ENCODE data around the gene CHRNB2. TPM values are rescaled to one million over a fixed set of nuclear protein-coding genes. Genes with fewer than 3 reads are reported as not detected.
"Not testable (repeated sequence)": the region's sequence is repeated elsewhere in the genome, so short reads cannot be mapped to it uniquely, and the experiment has no call there.

Gene CHRNB2, protein sequence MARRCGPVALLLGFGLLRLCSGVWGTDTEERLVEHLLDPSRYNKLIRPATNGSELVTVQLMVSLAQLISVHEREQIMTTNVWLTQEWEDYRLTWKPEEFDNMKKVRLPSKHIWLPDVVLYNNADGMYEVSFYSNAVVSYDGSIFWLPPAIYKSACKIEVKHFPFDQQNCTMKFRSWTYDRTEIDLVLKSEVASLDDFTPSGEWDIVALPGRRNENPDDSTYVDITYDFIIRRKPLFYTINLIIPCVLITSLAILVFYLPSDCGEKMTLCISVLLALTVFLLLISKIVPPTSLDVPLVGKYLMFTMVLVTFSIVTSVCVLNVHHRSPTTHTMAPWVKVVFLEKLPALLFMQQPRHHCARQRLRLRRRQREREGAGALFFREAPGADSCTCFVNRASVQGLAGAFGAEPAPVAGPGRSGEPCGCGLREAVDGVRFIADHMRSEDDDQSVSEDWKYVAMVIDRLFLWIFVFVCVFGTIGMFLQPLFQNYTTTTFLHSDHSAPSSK
- 0.72 TPM for total RNA-seq

DNA sequence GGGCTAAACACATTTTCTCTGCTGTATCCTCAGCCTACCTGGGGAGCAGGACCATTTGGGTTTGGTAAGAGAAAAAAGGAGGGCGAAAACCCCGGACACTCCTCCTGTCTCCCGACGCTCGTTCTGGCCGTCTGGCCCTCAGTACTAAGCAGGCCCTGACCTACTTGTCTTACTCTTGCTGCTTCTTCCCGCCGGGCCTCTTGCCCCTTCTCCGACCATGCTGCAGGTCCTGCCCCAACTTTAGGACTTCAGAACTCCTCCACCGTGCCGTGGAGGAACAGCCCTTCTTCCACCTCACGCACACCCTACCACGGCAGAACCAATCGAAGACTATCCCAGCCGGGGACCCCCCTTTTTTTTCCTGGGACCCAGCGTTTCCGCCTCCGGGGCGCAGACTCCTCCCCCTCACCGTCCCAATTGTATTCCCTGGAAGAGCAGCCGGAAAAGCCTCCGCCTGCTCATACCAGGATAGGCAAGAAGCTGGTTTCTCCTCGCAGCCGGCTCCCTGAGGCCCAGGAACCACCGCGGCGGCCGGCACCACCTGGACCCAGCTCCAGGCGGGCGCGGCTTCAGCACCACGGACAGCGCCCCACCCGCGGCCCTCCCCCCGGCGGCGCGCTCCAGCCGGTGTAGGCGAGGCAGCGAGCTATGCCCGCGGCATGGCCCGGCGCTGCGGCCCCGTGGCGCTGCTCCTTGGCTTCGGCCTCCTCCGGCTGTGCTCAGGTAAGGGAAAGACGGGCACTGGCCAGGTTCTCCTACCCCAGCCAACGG is at the start of gene CHRNB2:
Gene CHRNB2, plus strand, starts transcription at position 393 of the 771 bp plus-strand sequence. Its CDS starts 267 bp downstream, at position 660.
- DNase-seq = peak; percentile 82

DNA sequence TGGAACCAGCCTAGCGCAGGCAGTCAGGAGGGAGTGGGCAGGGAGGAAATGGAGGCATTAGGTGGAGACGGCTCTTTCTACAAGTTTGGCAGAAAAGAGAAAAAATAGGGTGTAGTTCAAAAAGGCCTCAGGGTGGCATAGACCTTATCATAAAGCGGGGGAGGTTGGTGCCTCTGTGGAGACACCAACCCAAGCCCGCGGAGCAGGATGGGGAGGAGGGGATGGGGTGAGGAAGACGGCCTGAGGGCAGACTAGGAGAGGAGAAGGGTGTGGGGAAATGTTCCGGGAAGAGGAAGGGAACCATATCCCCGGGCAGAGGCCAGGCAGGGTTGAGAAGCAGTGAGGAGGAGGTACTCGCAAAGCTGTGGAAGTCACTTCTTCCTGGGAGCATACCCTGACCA is 48.0 kb upstream of the CHRNB2 start:
- DNase-seq = no peak

DNA sequence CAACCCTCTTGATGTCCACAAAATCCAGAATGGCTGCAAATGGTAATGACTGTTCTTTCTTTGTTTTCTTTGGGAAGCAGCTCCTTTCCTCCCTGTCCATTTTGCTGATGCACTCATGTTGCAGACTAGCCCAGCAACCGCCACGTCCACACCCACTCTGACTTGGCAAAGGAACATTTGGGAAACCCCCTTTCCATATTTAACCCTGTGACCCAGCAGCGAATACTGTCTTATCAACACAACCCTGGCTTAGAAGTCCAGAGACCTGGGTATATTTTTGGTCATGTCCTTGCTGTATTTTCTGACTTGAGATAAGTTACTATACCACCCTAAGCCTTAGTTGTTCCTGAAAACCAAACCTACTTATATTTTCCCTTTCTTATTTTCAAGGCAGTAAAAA is 47.2 kb upstream of the CHRNB2 start:
- DNase-seq = peak; percentile 13

DNA sequence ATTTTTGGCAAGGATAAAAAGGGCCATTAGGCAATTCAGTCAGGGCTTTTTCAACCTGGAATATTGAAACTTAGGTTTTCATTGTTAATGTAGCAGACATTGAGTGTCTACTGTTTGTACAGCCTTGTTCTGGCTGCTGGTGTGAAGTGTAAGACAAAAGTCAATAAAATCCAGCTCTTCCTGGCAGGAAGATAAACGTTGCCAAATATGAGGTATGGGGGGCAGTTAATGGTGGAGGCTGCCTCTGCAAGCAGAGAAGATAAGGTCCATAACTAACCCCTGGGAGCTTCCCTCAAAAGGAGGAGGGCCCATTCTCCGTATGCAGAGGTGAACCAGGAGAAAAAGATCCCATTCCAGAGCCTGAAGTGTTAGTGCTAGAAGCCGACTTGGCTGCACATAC is 45.9 kb upstream of the CHRNB2 start:
- no peak for DNase-seq

DNA sequence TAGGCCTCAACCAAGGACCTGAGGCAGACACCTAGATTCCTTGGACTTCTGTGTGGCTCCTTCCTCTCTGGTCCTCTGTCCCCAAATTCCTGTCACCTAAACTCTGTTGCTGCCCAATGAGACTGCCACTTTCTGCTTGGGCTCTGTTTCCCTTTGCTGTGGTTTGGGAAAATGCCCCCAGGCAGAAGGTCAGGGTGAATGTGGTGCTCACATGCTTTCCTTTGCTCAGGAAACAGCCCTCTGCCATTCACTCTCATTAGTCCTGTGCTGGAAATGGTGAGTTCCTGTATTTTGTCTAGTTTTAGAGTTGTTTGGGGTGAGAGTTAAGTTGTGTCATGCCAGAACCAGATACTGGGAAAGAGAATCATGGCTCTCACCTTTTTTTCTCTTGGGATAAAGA is 42.7 kb upstream of the CHRNB2 start:
- DNase-seq = no peak

DNA sequence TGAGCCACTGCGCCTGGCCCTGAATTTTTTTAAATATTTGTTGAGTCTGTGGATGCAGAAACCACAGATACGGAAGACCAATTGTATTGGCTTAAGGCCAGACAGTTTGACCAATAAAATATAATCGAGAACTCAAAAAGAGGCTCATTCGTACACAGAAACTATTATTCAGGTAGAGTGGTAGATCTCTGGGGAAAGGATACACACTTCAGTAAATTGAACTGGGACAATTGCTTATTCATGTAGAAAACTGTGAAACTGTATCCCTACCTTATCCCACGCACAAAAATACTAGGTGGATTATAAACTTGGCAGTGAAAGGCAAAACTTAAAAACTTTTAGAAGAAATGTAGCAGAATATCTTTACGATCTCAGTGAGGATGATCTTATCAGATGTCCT is 40.4 kb upstream of the CHRNB2 start:
- no peak for DNase-seq

DNA sequence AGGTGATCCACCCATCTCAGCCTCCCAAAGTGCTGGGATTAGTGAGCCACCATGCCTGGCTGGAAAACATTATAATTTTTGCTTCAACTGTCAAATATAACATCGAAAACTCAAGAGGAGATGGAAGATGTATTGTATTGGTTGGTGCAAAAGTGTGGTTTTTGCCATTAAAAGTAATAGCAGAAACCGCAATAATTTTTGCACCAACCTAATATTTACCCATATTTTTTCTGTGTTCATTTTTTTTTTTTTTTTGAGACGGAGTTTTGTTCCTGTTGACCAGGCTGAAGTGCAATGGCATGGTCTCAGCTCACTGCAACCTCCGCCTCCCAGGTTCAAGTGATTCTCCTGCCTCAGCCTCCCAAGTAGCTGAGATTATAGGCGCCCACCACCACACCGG is 38.3 kb upstream of the CHRNB2 start:
- DNase-seq = no peak

DNA sequence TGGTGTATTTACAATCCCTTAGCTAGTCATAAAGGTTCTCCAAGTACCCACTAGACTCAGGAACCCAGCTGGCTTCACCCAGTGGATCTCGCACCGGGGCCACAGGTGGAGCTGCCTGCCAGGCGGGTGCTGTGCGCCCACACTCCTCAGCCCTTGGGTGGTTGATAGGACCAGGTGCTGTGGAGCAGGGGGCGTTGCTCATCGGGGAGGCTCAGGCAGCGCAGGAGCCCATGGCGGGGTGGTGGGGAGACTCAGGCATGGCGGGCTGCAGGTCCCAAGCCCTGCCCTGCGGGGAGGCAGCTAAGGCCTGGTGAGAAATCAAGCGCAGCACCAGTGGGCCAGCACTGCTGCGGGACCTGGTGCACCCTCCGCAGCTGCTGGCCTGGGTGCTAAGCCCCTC is 35.6 kb upstream of the CHRNB2 start:
- not testable (repeated sequence) for DNase-seq

DNA sequence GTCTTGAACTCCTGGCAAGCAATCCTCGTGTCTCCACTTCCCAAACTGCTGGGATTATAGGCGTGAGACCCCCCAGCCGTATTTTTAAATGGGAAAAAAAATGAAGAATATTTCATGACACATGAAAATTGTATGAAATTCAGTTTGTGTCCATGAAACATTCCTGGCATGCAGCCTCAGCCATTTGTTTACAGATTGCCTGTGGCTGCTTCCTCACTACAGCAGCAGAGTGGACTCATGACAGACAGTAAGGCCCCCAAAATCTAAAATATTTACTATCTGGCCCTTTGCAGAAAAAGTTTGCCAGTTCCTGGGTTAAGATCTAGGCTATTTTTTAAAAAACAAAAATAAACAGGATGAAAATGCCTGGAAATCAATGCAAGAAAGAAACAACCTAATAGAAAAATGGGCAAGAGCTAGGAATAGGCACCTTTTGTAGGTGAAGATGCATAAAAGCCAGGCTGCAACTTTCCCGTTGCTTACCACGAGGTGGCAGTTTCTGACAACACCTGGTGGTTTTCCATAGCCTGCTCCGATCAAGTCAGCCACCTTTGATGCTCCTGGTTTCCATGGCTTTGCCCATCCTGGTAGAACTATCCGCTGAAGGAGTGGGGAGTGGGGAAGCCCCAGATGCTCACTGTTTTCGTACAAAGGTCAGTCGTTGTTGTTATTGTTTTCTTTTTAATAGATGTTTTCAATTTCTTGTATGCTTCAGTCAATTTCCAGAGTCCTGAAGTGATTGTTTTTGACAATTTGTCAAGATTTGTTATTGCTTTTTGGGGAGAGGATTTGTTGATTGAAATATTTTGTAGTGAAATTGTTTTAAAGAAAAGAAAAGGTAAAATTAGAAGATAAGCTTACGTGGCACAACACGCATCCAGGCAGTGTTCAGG is 33.4 kb upstream of the CHRNB2 start:
- DNase-seq = peak; percentile 23

DNA sequence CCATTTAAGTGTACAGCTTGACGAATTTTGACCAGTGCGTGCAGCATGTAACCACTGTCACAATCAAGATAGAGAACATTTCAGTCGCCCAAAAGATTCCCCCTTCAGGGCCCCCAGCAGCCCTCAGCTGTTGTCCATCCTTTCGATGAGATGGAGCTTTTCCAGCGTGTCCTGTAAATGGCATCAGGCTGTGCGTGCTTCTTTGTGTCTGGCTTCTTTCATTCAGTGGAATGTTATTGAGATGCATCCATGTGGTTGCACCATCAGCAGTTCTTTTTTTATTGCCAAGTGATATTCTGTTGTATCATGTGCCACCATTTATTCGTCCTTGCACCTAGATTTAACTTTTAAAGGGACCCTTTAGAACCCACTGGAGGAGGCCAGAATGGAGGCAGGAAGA is 31.0 kb upstream of the CHRNB2 start:
- no peak for DNase-seq

DNA sequence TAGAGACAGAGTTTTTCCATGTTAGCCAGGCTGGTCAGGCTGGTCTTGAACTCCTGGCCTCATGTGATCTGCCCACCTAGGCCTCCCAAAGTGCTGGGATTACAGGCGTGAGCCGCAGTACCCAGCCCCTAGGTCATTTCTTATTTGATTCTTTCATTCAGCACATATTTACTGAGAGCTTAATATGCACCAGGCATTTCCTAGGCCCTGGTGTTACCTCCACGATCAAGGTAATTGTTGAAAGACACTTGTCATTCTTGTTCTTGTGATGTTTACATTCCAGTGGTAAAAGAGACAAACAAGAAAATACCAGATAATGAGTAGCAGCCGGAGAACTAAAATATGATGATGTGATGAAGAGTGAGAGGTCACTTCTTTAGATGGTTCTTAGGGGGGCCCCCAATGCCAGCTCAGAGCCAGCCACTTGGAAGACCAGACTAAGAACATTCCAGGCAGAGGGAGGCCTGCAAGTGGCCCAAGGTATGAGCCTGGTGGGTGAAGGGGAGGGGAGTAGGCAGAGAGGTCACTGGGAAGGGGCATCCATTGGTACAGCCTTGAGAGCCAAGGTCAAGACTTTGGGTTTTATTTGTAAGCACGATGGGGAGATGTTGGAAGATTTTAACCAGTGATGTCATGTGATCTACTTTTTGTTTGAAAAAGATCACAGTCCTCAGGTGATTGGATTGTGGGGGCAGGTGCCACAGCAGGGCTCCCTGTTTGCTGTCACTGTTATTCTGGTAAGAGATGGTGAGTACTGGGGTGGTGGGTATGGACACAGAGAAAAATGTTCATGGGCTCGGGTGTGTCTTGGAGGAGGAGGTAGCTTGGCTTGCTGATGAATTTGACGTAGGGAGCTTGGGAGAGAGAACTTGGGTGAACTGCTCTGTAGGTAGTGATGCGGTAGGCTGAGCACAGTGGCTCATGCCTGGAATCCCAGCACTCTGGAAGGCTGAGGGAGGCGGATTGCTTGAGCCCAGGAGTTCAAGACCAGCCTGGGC is 27.8 kb upstream of the CHRNB2 start:
- DNase-seq = no peak

DNA sequence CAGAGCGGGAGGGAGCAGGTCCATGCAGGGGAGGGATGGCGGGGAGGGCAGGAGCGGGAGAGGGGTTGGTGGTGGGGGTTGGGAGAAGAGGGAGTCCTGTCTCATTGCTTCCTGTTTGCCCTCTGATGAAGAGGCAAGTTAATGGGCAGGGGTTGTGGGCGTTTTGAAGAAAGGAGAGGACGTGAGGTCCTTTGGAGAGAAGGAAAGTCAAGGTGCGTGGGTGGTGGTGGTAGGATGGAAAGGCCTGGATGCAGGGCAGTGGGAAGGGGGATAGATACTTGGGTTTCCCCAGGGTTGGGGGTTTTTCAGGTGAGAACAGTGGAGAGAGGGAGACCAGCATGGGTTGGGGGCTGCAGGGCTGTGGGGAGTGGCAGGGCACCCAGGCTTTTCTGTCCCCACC is 26.3 kb upstream of the CHRNB2 start:
- no peak for DNase-seq

DNA sequence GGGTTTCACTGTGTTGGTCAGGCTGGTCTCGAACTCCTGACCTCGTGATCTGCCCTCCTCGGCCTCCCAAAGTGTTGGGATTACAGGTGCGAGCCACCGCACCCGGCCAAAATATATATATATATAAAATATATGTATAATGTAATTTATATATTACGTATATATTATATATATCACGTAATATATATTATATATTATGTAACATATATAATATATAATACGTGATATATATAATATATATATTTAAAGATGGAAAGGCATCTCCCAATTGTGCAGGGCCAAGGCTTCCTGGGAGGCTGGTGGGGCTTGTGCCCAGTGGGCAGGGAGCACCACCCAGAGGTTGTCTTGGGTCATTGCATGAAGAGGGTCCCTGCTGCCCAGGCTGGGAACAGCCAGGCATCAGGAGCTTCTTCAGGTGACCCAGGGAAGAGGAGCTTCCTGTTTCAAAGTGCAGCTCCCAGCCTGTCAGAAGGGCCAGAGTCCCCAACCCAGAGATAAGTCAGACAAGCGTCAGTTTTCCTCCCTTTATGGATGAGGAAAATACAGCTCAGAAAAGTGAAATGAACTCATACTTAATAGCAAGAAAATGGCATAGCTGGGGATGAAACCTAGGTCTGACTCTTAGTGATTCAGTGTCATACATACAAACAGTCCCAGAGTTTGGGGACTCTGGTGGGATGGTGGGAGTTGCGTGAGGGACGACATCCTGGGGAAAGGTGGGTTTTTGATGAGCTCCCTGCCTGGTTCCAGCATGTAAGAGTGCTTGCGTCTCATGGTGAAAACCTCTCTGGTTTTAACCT is 21.1 kb upstream of the CHRNB2 start:
- DNase-seq = peak; percentile 48

DNA sequence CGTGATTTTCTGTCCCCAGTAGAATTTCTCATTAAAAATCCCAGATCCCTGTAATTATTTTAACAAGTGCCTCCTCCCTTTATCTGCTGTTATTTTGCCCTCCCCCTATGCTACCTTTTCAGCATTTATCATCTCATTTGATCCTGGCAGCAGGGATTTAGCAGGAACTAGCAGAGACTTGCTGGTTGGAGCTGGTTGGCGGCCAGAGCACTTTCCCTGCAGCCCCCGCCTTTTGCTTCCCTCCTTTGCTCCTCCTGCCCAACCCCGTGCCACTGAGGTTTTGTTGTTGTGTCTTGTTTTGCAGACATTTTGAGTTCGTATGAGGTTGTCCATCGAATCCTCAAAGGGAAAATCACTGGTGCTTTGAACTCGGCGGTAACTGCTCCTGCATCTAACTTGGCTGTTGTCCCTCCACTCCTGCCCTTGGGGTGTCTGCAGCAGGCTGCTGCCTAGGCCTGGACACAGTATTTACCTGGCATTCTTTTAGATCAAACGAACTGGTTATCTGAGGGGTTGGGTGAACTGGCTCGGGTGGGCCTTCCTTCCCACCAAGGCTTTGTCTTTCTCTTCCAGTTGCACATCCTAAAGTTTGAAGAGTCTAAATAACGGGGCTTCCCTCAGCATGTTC is 20.4 kb upstream of the CHRNB2 start:
- no peak for DNase-seq

DNA sequence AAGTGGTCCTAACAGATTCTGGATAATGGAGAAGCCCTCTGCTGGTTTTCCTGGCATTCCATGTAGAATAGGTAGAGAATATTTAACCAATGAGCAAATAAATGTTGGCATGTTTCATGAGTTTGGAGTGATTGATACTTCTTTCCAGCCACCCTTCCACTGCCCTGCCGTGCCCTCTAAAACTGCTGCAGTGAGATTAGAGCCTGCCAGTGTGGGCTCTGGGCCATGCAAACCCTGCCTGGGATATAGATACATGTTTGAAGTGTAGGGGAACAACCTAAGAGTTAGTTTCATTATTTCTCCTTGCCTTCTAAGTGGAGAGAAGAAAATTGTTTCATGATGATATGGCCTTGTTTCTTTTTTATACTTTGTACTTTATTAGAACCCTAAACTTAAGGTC is 19.6 kb upstream of the CHRNB2 start:
- no peak for DNase-seq

DNA sequence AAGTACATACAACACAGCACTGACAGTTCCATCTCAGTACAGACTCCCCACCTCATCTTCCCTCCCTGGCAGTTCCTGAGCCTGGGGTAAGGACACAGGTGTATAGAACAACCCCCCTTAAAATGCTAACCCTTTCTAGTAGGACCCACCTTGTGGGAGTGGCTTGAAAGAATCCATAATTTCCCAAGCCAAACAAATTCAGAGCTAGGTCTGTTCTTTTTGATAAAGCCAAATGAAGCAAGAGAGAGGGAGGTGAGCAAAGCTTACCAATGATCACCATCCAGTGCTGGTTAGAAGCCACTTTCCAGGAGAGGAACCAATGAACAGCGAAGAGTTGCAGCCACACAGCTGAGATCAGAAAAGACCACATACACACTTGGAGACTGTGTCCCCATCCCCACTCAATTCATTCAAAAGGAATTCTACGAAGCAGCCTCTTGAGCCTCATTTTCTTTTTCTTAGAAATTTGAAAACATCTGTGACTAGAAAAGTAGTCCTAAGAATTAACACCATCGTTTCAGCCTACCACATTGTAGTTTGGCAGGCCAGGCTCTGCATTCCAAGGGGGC is 18.3 kb upstream of the CHRNB2 start:
- no peak for DNase-seq

DNA sequence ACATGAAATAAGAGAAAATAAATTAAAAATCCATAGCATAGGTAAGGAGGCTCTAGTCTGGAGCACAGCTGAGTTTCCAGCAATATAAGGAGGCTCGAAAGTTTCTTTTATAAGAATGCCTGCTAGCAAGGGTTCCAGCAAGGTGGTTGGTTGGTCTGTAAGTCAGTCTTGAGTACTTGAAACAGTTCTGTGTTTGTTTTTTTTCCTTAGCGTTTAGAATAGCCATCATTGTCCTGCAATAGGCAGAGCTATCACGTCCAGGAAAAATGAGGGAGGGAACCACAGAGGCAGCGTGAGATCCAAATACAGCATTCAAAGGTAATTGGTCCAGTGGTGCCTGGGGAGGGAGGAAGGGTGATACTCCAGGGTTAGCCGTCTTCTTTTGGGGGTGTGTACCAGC is 17.5 kb upstream of the CHRNB2 start:
- no peak for DNase-seq

DNA sequence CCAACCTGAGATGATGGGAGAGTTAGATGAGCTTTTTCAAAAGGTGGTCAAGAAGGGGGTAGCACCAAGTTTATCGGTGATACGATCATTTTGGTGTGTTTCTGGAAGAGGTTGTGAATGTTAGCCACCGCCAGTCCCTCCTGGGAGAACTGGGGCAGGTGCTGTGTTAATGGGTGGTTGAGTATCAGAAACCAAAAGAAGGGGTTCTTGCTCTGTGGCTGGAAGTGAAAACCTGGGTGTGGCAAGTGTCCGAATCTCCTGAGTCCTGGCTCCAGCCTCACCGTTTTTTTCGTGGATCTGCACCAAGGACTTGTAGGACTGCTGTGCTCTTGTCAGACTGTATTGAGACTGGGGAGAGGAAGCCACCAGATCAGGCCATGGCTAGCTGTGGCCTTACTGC is 16.9 kb upstream of the CHRNB2 start:
- no peak for DNase-seq

DNA sequence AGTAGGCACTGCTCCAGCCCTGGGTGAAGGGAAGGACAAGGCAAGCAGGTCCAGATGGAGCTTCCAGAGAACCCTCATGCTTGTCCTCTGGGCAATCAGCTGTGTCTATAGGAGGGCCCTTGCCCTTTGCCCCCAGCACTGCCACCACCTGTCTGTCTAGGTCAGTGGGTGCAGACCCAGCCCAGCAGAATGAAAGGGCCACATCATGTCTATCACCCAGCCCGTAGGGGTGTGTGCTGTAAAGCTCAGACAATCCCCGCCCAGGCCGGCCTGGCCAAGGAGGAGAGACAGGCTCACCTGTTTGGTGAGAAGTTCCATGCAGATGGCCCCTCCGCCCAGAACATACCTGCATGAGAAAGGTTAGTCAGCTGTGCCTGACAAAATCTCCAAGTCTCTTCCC is 16.1 kb upstream of the CHRNB2 start:
- DNase-seq = no peak

Data from tongue (tissue), 2 donors.